Stimulated activated CD4-positive, alpha-beta T cell treated with anti-CD3 and anti-CD28 coated beads, Interleukin-1b, Interleukin-23, amount 100 ng/mL, for 24 hours (primary cell): ENCODE measurements around the gene FBXO40.

Experiments used
- DNase-seq, 4 experiments: peaks; one replicate each; pipeline ENCODE4 v3.0.0-alpha.2; 2020; ENCODE audit warnings: low read depth in 4 of 4, low spot score in 1 of 4

Gene FBXO40

GRCh38 chr3:121662742-121663141, 69.6 kb downstream of the FBXO40 start:
- no peak for DNase-seq

GRCh38 chr3:121663171-121663847, 70.1 kb downstream of the FBXO40 start:
- no peak for DNase-seq

GRCh38 chr3:121665488-121665887, 72.3 kb downstream of the FBXO40 start:
- DNase-seq = no peak

DNA sequence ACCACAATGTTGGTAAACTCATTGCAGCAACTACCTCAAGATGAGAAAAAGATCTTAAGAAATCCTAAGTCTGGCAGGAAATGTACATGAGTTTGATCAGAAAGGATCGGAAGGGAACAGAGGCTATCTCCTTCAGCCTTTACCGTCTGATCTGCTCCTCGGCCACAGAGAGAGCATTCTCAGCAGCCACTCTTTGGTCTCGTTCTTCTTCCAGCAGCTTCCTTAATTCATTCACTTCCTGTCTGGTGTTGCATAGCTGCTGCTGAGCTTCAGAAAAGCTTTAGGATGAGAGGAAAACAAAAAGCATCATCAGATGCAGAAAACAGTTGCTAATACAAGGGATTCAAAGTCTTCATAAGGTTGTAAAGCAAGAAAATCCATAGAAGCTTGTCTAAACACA, 74.2 kb downstream of the FBXO40 start:
- no peak for DNase-seq

DNA sequence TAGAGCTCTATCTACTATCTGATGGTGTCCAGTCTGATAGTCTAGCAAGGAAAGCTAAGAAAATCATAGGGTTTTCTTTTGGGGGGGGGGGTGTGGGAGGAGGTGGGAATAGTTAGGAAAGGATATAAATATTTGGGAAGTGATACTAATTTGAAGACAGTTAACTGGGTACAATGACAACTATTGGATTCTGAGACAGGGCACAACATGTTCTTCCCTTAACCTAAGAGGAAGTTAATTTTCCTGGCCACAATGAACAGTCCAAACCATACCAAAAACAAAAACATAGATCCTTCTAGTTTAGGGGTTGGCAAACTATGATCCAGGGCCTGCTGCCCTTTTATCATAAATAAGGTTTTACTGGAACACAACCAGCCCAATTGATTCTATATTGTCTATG, 77.5 kb downstream of the FBXO40 start:
- no peak for DNase-seq

GRCh38 chr3:121677141-121677540, 84.0 kb downstream of the FBXO40 start:
- DNase-seq = no peak
